GM13976 (cell line): ENCODE measurements around the gene TKT.

Experiments
- DNase-seq: peaks from one replicate; pipeline ENCODE4 v3.0.0; 2012; ENCODE audit warnings: low spot score
- CTCF ChIP-seq: IDR thresholded peaks from 2 replicates; pipeline ENCODE4 v1.5.1; 2012; ENCODE audit warnings: borderline replicate concordance, mild to moderate bottlenecking; ENCODE audit not compliant: insufficient read depth; ENCODE audit errors: extremely low read depth, missing control alignments, control extremely low read depth
- in situ Hi-C: fragments of 300-500 bp; cut with MboI; formaldehyde crosslinking; loops from one replicate; pipeline ENCODE4 v1.12.0; 2022; ENCODE audit warnings: low sequenced_read_pairs, mixed read lengths, inconsistent platforms; ENCODE audit not compliant: unreplicated experiment

TKT gene

GRCh38 chr3:53250453-53250852 is 5.4 kb downstream of the TKT start:
- no peak for TF ChIP-seq CTCF
- in situ Hi-C loops = no loop called here
- DNase-seq = no peak

GRCh38 chr3:53248161-53248560 is 7.7 kb downstream of the TKT start:
- in situ Hi-C loops = no loop called here
- no peak for DNase-seq
- no peak for TF ChIP-seq CTCF

- TF ChIP-seq CTCF = no peak
- in situ Hi-C loops = no loop called here
- no peak for DNase-seq
Measured at GRCh38 chr3:53247619-53248018, 8.2 kb downstream of the TKT start.

GRCh38 chr3:53244271-53244670 is 11.6 kb downstream of the TKT start:
- in situ Hi-C loops = no loop called here

GRCh38 chr3:53243785-53244184 is 12.0 kb downstream of the TKT start:
- in situ Hi-C loops = no loop called here
- TF ChIP-seq CTCF = no peak
- no peak for DNase-seq

More at GRCh38 chr3:53244271-53244670, 11.6 kb downstream of the TKT start:
- no peak for TF ChIP-seq CTCF
- no peak for DNase-seq

- DNase-seq = no peak
Measured at GRCh38 chr3:53243165-53243564, 12.7 kb downstream of the TKT start.

More at GRCh38 chr3:53243165-53243564, 12.7 kb downstream of the TKT start:
- in situ Hi-C loops = no loop called here
- no peak for TF ChIP-seq CTCF
